Hepatocyte (in vitro differentiated cells): Measurements from ENCODE around the gene MAP2. TPM values are rescaled to one million over a fixed set of nuclear protein-coding genes. Genes with fewer than 3 reads are reported as not detected.

Experiments
- DNase-seq: peaks from one replicate; pipeline ENCODE4 v3.0.0-alpha.2; 2016; ENCODE audit warnings: low spot score
- H2AFZ ChIP-seq: fragments of 200-600 bp; sonication (generic); 2 replicates; pipeline ENCODE4 v1.6.0; 2016; ENCODE audit warnings: antibody characterized with exemption, mild to moderate bottlenecking
- H3K27ac ChIP-seq: fragments of 200-600 bp; sonication (generic); 2 replicates; pipeline ENCODE4 v1.5.1; 2016; ENCODE audit warnings: mild to moderate bottlenecking
- H3K27me3 ChIP-seq: fragments of 200-600 bp; sonication (generic); 2 replicates; pipeline ENCODE4 v1.6.1; 2016
- H3K36me3 ChIP-seq: fragments of 200-600 bp; sonication (generic); replicated peaks from 2 replicates; pipeline ENCODE4 v1.5.1; 2016; ENCODE audit warnings: low read depth; ENCODE audit not compliant: insufficient read depth
- H3K4me1 ChIP-seq: fragments of 200-600 bp; sonication (generic); 2 replicates; pipeline ENCODE4 v1.5.1; 2016; ENCODE audit warnings: mild to moderate bottlenecking, moderate library complexity; ENCODE audit not compliant: insufficient read depth
- H3K4me2 ChIP-seq: fragments of 200-600 bp; sonication (generic); 2 replicates; pipeline ENCODE4 v1.6.0; 2016
- H3K4me3 ChIP-seq: fragments of 200-600 bp; sonication (generic); 2 replicates; pipeline ENCODE4 v1.5.1; 2016; ENCODE audit warnings: mild to moderate bottlenecking
- H3K79me2 ChIP-seq: fragments of 200-600 bp; sonication (generic); 2 replicates; pipeline ENCODE4 v1.6.0; 2017; ENCODE audit warnings: mild to moderate bottlenecking
- H3K9me2 ChIP-seq: fragments of 200-600 bp; sonication (generic); replicated peaks from 2 replicates; pipeline ENCODE4 v1.6.0; 2017; ENCODE audit warnings: mild to moderate bottlenecking; ENCODE audit not compliant: insufficient read depth
- H3K9me3 ChIP-seq: fragments of 200-600 bp; sonication (generic); 2 replicates; pipeline ENCODE4 v1.5.1; 2016; ENCODE audit warnings: low read depth, mild to moderate bottlenecking
- H4K20me1 ChIP-seq: fragments of 200-600 bp; sonication (generic); 2 replicates; pipeline ENCODE4 v1.6.0; 2016; ENCODE audit warnings: mild to moderate bottlenecking; ENCODE audit not compliant: insufficient read depth, poor library complexity, severe bottlenecking
- EZH2 ChIP-seq: fragments of 200-600 bp; sonication (generic); IDR thresholded peaks from 2 replicates; pipeline ENCODE4 v1.6.1; 2016; ENCODE audit warnings: antibody characterized with exemption, mild to moderate bottlenecking, borderline replicate concordance
- EZH2phosphoT487 ChIP-seq: fragments of 200-600 bp; sonication (generic); IDR thresholded peaks from one replicate; pipeline ENCODE4 v1.6.1; 2018; ENCODE audit warnings: antibody characterized with exemption, mild to moderate bottlenecking, low read depth, moderate library complexity; ENCODE audit not compliant: unreplicated experiment, severe bottlenecking
- WGBS: methylation state at CpG from one replicate; pipeline ENCODE4 v1.1.6; 2016; ENCODE audit warnings: low lambda C conversion rate; ENCODE audit errors: missing lambda C conversion rate; 5-methylcytosine and 5-hydroxymethylcytosine counted together
- polyA plus RNA-seq: library from polyadenylated mRNA; unstranded; fragments of >200 nt; fragmentation: Nextera tagmentation; extraction: Ambion mirVana; gene quantifications from 2 replicates; pipeline ENCODE4 v1.2.1, GENCODE V29; 2016
- total RNA-seq: library from RNA; depleted of rRNA; stranded (reverse); fragments of >200 nt; gene quantifications from 2 replicates; pipeline ENCODE4 v1.2.3, GENCODE V29; 2014
- TF ChIP-seq, protein P1 (sequence below): fragments of 200-600 bp; sonication (generic); IDR thresholded peaks from 2 replicates; pipeline ENCODE4 v1.5.1; 2016; ENCODE audit warnings: antibody characterized with exemption, mild to moderate bottlenecking; ENCODE audit not compliant: poor library complexity

Gene MAP2
- total and polyA plus RNA-seq, 2 experiments from 2014 or later: 4.6 to 5.8 TPM

DNA sequence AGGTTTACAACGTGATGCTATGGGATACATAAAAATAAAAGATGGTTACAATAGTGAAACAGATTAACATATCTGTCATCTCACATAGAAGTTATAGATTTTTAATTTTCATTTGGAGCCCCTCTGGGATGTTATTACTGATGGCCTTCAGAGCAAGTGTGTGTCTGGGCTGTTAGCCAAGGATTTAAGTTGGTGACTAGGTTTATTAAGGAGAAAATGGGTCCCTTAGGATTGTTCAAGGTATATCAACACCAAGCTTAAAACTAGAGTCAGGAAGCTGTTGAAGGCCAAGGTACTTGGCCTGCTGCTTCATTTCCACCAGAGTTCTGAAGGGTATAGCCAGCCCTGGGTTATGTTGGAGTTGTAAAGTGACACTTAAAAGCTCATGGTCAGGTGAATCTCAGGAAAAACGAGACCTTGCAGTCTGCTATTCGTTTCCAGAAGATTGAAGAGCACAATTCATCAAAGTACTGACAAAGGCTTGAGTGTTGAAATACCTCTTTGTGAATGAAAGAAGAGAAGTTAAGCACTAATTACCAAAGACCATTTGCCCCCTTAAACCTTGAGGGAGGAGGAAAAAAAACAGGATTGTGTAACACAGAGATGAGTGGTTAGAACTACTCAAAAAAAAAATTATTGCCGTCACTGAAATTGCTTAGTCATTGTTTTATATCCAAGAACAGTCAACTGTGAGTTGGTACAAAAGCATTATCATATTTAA, 48.4 kb downstream of the MAP2 start:
- H4K20me1 ChIP-seq: no peaks in the 10 kb centered on the region
- no peaks in the 10 kb centered on the region for H3K79me2 ChIP-seq
- no peaks in the 10 kb centered on the region for H3K9me3 ChIP-seq
- H3K4me2 ChIP-seq: no peak overlapping the region
- no peaks in the 10 kb centered on the region for H3K36me3 ChIP-seq
- no peak for DNase-seq
- peak overlapping the region; percentile 6 for H3K27ac ChIP-seq
- no peaks in the 10 kb centered on the region for H3K9me2 ChIP-seq
- H2AFZ ChIP-seq: no peak overlapping the region
- H3K4me3 ChIP-seq: no peak overlapping the region
- WGBS: 59% methylated on average over 4 of the region's 4 CpGs
- no peak for TF ChIP-seq EZH2
- TF ChIP-seq EZH2phosphoT487: no peak
- TF ChIP-seq, protein P1, sequence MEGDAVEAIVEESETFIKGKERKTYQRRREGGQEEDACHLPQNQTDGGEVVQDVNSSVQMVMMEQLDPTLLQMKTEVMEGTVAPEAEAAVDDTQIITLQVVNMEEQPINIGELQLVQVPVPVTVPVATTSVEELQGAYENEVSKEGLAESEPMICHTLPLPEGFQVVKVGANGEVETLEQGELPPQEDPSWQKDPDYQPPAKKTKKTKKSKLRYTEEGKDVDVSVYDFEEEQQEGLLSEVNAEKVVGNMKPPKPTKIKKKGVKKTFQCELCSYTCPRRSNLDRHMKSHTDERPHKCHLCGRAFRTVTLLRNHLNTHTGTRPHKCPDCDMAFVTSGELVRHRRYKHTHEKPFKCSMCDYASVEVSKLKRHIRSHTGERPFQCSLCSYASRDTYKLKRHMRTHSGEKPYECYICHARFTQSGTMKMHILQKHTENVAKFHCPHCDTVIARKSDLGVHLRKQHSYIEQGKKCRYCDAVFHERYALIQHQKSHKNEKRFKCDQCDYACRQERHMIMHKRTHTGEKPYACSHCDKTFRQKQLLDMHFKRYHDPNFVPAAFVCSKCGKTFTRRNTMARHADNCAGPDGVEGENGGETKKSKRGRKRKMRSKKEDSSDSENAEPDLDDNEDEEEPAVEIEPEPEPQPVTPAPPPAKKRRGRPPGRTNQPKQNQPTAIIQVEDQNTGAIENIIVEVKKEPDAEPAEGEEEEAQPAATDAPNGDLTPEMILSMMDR: no peak
- H3K4me1 ChIP-seq: peaks cover 8% of the 10 kb centered on the region
- no peaks in the 10 kb centered on the region for H3K27me3 ChIP-seq

DNA sequence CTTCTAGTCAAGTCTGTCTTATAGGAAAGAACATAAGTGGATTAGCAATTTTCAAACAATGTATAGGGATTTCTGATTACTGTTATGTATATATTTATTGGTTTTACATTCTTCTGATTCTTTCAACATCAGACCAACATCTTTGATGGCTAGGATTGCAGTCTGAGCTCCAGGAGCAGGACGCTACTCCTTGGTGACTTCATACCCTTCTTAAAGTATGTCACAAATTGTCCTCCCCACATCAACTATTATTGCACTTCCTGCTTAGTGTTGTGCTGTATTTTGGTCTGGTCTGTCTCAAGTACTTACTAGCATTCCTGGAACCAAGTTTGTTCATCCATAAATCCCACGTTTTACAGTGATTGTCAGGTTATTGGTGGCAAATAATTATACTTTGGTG, 49.0 kb downstream of the MAP2 start:
- 55% methylated on average over 2 of the region's 2 CpGs for WGBS
- no peaks in the 10 kb centered on the region for H3K79me2 ChIP-seq
- DNase-seq: no peak
- H3K27me3 ChIP-seq: no peaks in the 10 kb centered on the region
- H3K36me3 ChIP-seq: no peaks in the 10 kb centered on the region
- TF ChIP-seq EZH2: no peak
- no peak for TF ChIP-seq EZH2phosphoT487
- TF ChIP-seq, protein P1: no peak
- no peak overlapping the region for H3K4me3 ChIP-seq
- no peaks in the 10 kb centered on the region for H3K9me3 ChIP-seq
- no peak overlapping the region for H3K4me2 ChIP-seq
- H3K4me1 ChIP-seq: peaks cover 8% of the 10 kb centered on the region
- H4K20me1 ChIP-seq: no peaks in the 10 kb centered on the region
- H3K9me2 ChIP-seq: no peaks in the 10 kb centered on the region
- peak overlapping the region; percentile 6 for H3K27ac ChIP-seq
- H2AFZ ChIP-seq: no peak overlapping the region

DNA sequence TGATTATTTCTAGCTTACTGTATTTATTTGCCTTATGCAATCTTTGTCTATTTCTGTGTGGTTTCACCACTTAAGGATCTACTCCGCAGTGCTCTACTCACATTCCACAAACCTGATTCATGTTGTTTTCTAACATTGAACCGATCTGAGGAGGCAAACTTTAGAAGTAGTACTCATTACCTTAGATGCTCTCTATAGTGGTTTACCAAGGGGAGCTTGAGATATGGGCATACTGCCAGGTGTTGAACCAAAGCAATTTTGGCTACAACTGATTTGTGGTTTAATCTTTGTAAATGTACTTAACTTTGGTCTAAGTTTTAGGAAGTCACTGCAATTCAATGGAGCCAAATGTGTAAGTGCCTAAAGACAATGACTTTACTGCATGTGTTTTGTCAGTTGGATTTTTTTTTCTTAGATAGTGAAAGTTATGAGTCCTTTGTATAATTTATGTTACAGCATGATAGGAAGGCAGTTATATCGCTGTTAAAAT, 50.1 kb downstream of the MAP2 start:
- Histone ChIP-seq H2AFZ (no peak overlapping the region), H3K9me2 (no peaks in the 10 kb centered on the region), H3K4me2 (no peak overlapping the region), H3K27ac (no peak overlapping the region), H3K4me3 (no peak overlapping the region), H3K4me1 (peaks cover 8% of the 10 kb centered on the region), H3K9me3 (no peaks in the 10 kb centered on the region), H3K36me3 (no peaks in the 10 kb centered on the region), H4K20me1 (no peaks in the 10 kb centered on the region), H3K27me3 (no peaks in the 10 kb centered on the region), H3K79me2 (no peaks in the 10 kb centered on the region)
- peak; percentile 33 for DNase-seq
- WGBS: 42% methylated on average over 3 of the region's 3 CpGs
- TF ChIP-seq, protein P1: no peak
- TF ChIP-seq EZH2phosphoT487 (no peak), EZH2 (no peak)
